H1 (cell line): ENCODE data around the gene GMFB. TPM values are rescaled to one million over a fixed set of nuclear protein-coding genes. Genes with fewer than 3 reads are reported as not detected.

Experiments
- CTCF ChIA-PET: fragments of 300-600 bp; sonication (Branson Sonifier 250); formaldehyde crosslinking; loops from one replicate; lab custom pipeline; 2021; ENCODE audit not compliant: partially characterized antibody; lab: Charles Lee
- POLR2A ChIA-PET: fragments of 300-600 bp; sonication (Branson Sonifier 250); formaldehyde crosslinking; loops from one replicate; lab custom pipeline; 2021; ENCODE audit warnings: inconsistent platforms; ENCODE audit not compliant: partially characterized antibody; lab: Charles Lee
- DNase-seq, 2 experiments: peaks; one replicate each; pipeline versions ENCODE4 v3.0.0 to v3.0.0-alpha.2; 2010 to 2022; ENCODE audit warnings: low spot score in 2 of 2, low read depth in 1 of 2, mixed read lengths in 1 of 2
- FAIRE-seq: peaks from 2 replicates; lab custom pipeline; 2011; peaks lifted over from hg19 to GRCh38; lab: Jason Lieb, UNC
- H2AFZ ChIP-seq: 2 replicates; pipeline ENCODE4 v1.8.1; 2012; ENCODE audit warnings: low read length, inconsistent platforms
- H2AK5ac ChIP-seq: 2 replicates; pipeline ENCODE4 v1.6.1; 2013; ENCODE audit warnings: low read depth, low read length
- H2BK120ac ChIP-seq: replicated peaks from 2 replicates; pipeline ENCODE3; 2013; ENCODE audit warnings: low read depth, low read length, inconsistent platforms
- H2BK12ac ChIP-seq: 2 replicates; pipeline ENCODE4 v1.6.1; 2013; ENCODE audit warnings: low read depth, low read length
- H2BK15ac ChIP-seq: 2 replicates; pipeline ENCODE4 v1.6.1; 2013; ENCODE audit warnings: low read length
- H2BK20ac ChIP-seq: 2 replicates; pipeline ENCODE4 v1.6.1; 2013; ENCODE audit warnings: low read length
- H2BK5ac ChIP-seq: 2 replicates; pipeline ENCODE4 v1.6.1; 2013; ENCODE audit warnings: low read depth, low read length
- H3K14ac ChIP-seq: 2 replicates; pipeline ENCODE4 v1.6.1; 2013; ENCODE audit warnings: inconsistent platforms; ENCODE audit not compliant: insufficient read length
- H3K18ac ChIP-seq: 2 replicates; pipeline ENCODE4 v1.6.1; 2013; ENCODE audit warnings: low read length; ENCODE audit errors: extremely low read depth
- H3K23ac ChIP-seq: 2 replicates; pipeline ENCODE4 v1.6.1; 2013; ENCODE audit warnings: inconsistent platforms; ENCODE audit not compliant: insufficient read length
- H3K23me2 ChIP-seq: 2 replicates; pipeline ENCODE4 v1.6.1; 2013; ENCODE audit warnings: low read depth, low read length
- H3K27ac ChIP-seq: 2 replicates; pipeline ENCODE4 v1.6.1; 2011; ENCODE audit warnings: low read depth, low read length, inconsistent platforms
- H3K27me3 ChIP-seq, 4 experiments: replicated peaks in 1 of 4; 1 replicate in 1 of 4; 2 replicates in 3 of 4; pipeline versions ENCODE4 v1.6.1 to v1.8.1; 2011 to 2013; ENCODE audit warnings: low read length in 3 of 4, mild to moderate bottlenecking in 3 of 4, inconsistent platforms in 2 of 4, mixed read lengths in 2 of 4, moderate library complexity in 1 of 4; ENCODE audit not compliant: control insufficient read depth in 3 of 4, insufficient read depth in 3 of 4; ENCODE audit errors: extremely low read depth in 1 of 4
- H3K36me3 ChIP-seq, 4 experiments: 2 replicates each; pipeline versions ENCODE4 v1.6.1 to v1.8.1; 2011 to 2013; ENCODE audit warnings: mild to moderate bottlenecking in 4 of 4, low read length in 3 of 4, moderate library complexity in 2 of 4, control low read depth in 1 of 4, inconsistent platforms in 1 of 4; ENCODE audit not compliant: insufficient read depth in 4 of 4, control insufficient read depth in 2 of 4
- H3K4ac ChIP-seq: replicated peaks from 2 replicates; pipeline ENCODE3; 2013; ENCODE audit warnings: low read length, low read depth, mixed read lengths, inconsistent platforms; ENCODE audit not compliant: insufficient read length
- H3K4me1 ChIP-seq, 4 experiments: replicated peaks in 1 of 4; 1 replicate in 1 of 4; 2 replicates in 3 of 4; pipeline versions ENCODE4 v1.6.1 to v1.8.1; 2011 to 2013; ENCODE audit warnings: low read length in 3 of 4, inconsistent platforms in 2 of 4, mixed read lengths in 1 of 4; ENCODE audit not compliant: insufficient read depth in 4 of 4, control insufficient read depth in 3 of 4
- H3K4me2 ChIP-seq, 2 experiments: 2 replicates each; pipeline versions ENCODE4 v1.6.1 to v1.8.1; 2011 to 2013; ENCODE audit warnings: low read depth in 2 of 2, low read length in 2 of 2, control low read depth in 1 of 2, inconsistent platforms in 1 of 2, mild to moderate bottlenecking in 1 of 2; ENCODE audit not compliant: insufficient read depth in 1 of 2
- H3K4me3 ChIP-seq, 4 experiments: fragments of 200-600, 300-600 bp in 1 of 4; sonication (generic), shearing (Covaris generic), sonication (Bioruptor Twin) in 1 of 4; 2 replicates each; pipeline versions ENCODE4 v1.5.1 to v1.8.1; 2011 to 2016; ENCODE audit warnings: low read length in 4 of 4, low read depth in 3 of 4, control low read depth in 2 of 4, inconsistent platforms in 2 of 4, mild to moderate bottlenecking in 2 of 4, mixed read lengths in 1 of 4, moderate library complexity in 1 of 4; ENCODE audit not compliant: insufficient read depth in 2 of 4; ENCODE audit errors: extremely low read depth in 1 of 4
- H3K56ac ChIP-seq: replicated peaks from 2 replicates; pipeline ENCODE3; 2013; ENCODE audit warnings: low read depth, mild to moderate bottlenecking, mixed read lengths, low read length, inconsistent platforms; ENCODE audit not compliant: insufficient read length
- H3K79me1 ChIP-seq: 2 replicates; pipeline ENCODE4 v1.6.1; 2013; ENCODE audit warnings: low read depth, low read length, control low read depth
- H3K79me2 ChIP-seq, 2 experiments: 2 replicates each; pipeline versions ENCODE4 v1.6.1 to v1.8.1; 2012 to 2013; ENCODE audit warnings: low read length in 2 of 2, mild to moderate bottlenecking in 2 of 2, inconsistent platforms in 1 of 2; ENCODE audit not compliant: insufficient read depth in 2 of 2, control insufficient read depth in 1 of 2
- H3K9ac ChIP-seq, 4 experiments: replicated peaks in 1 of 4; 1 replicate in 1 of 4; 2 replicates in 3 of 4; pipeline versions ENCODE4 v1.6.1 to v1.8.1; 2011 to 2013; ENCODE audit warnings: low read depth in 3 of 4, low read length in 3 of 4, control low read depth in 2 of 4, mild to moderate bottlenecking in 2 of 4, moderate library complexity in 2 of 4, inconsistent platforms in 1 of 4; ENCODE audit errors: extremely low read depth in 1 of 4
- H3K9me3 ChIP-seq, 2 experiments: 2 replicates each; pipeline versions ENCODE4 v1.6.1 to v1.8.1; 2012 to 2013; ENCODE audit warnings: mild to moderate bottlenecking in 2 of 2, moderate library complexity in 2 of 2, control low read depth in 1 of 2, inconsistent platforms in 1 of 2, low read depth in 1 of 2, low read length in 1 of 2, mixed read lengths in 1 of 2; ENCODE audit not compliant: insufficient read depth in 2 of 2
- H4K20me1 ChIP-seq, 2 experiments: replicated peaks in 1 of 2; 2 replicates each; pipeline versions ENCODE3 to v1.8.1; 2011 to 2013; ENCODE audit warnings: inconsistent platforms in 2 of 2, low read length in 2 of 2, mild to moderate bottlenecking in 1 of 2; ENCODE audit not compliant: insufficient read depth in 2 of 2, control insufficient read depth in 1 of 2
- H4K5ac ChIP-seq: 2 replicates; pipeline ENCODE4 v1.6.1; 2013; ENCODE audit warnings: low read length, low read depth, mixed read lengths, inconsistent platforms; ENCODE audit not compliant: insufficient read length
- H4K8ac ChIP-seq: 2 replicates; pipeline ENCODE4 v1.8.0; 2013; ENCODE audit warnings: mild to moderate bottlenecking, moderate library complexity, low read length, inconsistent platforms; ENCODE audit not compliant: insufficient read depth; ENCODE audit errors: extremely low read depth
- H4K91ac ChIP-seq: replicated peaks from 2 replicates; pipeline ENCODE3; 2013; ENCODE audit warnings: low read length, mixed read lengths, inconsistent platforms; ENCODE audit not compliant: insufficient read length
- BRCA1 ChIP-seq: IDR thresholded peaks from 2 replicates; pipeline ENCODE4 v1.6.1; 2012; ENCODE audit warnings: low read depth, low read length, improper control_type of control experiment
- CBX8 ChIP-seq: fragments of 300-800, 300-1000 bp; sonication (generic); IDR thresholded peaks from 2 replicates; pipeline ENCODE4 v1.7.1; 2016; ENCODE audit warnings: low read depth, low read length, borderline replicate concordance
- SIX5 ChIP-seq: IDR thresholded peaks from 2 replicates; pipeline ENCODE4 v1.6.1; 2011; ENCODE audit warnings: mild to moderate bottlenecking, low read depth, low read length
- WGBS, 2 experiments: shearing (Covaris generic) in 1 of 2; methylation state at CpG; one replicate each; pipeline versions ENCODE4 v1.1.6 to v1.1.7; 2013 to 2015; ENCODE audit warnings: low lambda C conversion rate in 2 of 2, mixed read lengths in 2 of 2, inconsistent platforms in 1 of 2, low coverage in 1 of 2, missing lambda C conversion rate in 1 of 2; ENCODE audit not compliant: insufficient replicate concordance in 2 of 2, insufficient coverage in 1 of 2, insufficient read length in 1 of 2; ENCODE audit errors: extremely low coverage in 1 of 2, missing lambda C conversion rate in 1 of 2; 5-methylcytosine and 5-hydroxymethylcytosine counted together
- polyA plus RNA-seq, 7 experiments: library from polyadenylated mRNA; depleted of rRNA in 3 of 7; stranded (reverse) in 5 of 7; unstranded in 2 of 7; fragments of >200 nt in 5 of 7; fragments of 200-250 nt in 2 of 7; gene quantifications; 1 replicate in 5 of 7; 2 replicates in 1 of 7; 4 replicates in 1 of 7; pipeline versions ENCODE4 v1.2.1 to v1.2.3, GENCODE V29; 2011 to 2013; ENCODE audit warnings: missing spikeins in 2 of 7, mixed read lengths in 2 of 7
- total RNA-seq: library from RNA; stranded (reverse); fragmentation: NEBNext Ultra II Directional; extraction: Animal tissue kit (Norgen Biotek cat#: 25700); gene quantifications from 2 replicates; pipeline ENCODE4 v1.2.1, GENCODE V29; 2021

The GMFB gene
- total and polyA plus RNA-seq, 2 of the 8 experiments (the other 6 are each of a cell fraction or from before 2014, with no cell fraction given), result 17.9 to 77.3 TPM

GRCh38 chr14:54489731-54490444, 1.1 kb upstream of the GMFB start:
- Histone ChIP-seq H2AK5ac (peak overlapping the region; percentile 67; the same call in 1 of the 2 replicates), H3K9me3 (no peaks in the 10 kb centered on the region), H3K4ac (no peak overlapping the region), H4K5ac (no peak overlapping the region), H3K4me2 (peak overlapping the region; percentile 81 to 87; a peak in 3 of 4 replicates), H3K23me2 (peaks cover 8% of the 10 kb centered on the region; the same call in 1 of the 2 replicates), H3K4me1 (peaks cover 0 to 4% (median 0%) of the 10 kb centered on the region in 4 experiments; a peak in 2 of 7 replicates), H4K20me1 (peaks cover 0 to 2% of the 10 kb centered on the region in 2 experiments), H3K27ac (no peak overlapping the region), H3K27me3 (no peaks in the 10 kb centered on the region), H4K91ac (no peak overlapping the region), H4K8ac (no peak overlapping the region), H3K18ac (no peak overlapping the region), H3K79me2 (peaks cover 4 to 32% of the 10 kb centered on the region in 2 experiments; a peak in 3 of 4 replicates), H2BK5ac (no peak overlapping the region; the same call in 1 of the 2 replicates), H2BK12ac (no peak overlapping the region), H2BK15ac (no peak overlapping the region), H3K36me3 (no peaks in the 10 kb centered on the region), H3K4me3 (peak overlapping the region in 2 of 4 experiments; percentile 81 to 86; a peak in 2 of 8 replicates), H3K56ac (no peak overlapping the region), H3K14ac (no peak overlapping the region), H2AFZ (no peak overlapping the region)
- POLR2A ChIA-PET, result interaction anchor here (0.7 to 3.6 kb wide), 8 partner anchors 12 to 96 kb away, joined by 3 to 15 read pairs (median 4); partner anchors contain the start of gene CGRRF1
- CTCF ChIA-PET, result interaction anchor here (0.7 to 2.6 kb wide), 6 partner anchors 14 to 284 kb away, joined by 3 to 9 read pairs (median 4); partner anchors contain the start of gene CGRRF1
- no peak for DNase-seq
- no peak for FAIRE-seq
- 96% methylated on average over 4 of the region's 4 CpGs; no CpG with 5 or more reads in 1 of the 2 experiments for WGBS, 2 experiments
- TF ChIP-seq SIX5 (no peak), BRCA1 (no peak), CBX8 (no peak)
- TF ChIP-seq, all 59 proteins: peak for 0
- no peak overlapping the region for H3K23ac ChIP-seq
- no peak overlapping the region for H3K9ac ChIP-seq
- H2BK120ac ChIP-seq, result no peak overlapping the region
- H2BK20ac ChIP-seq, result no peak overlapping the region
- H3K79me1 ChIP-seq, result no peaks in the 10 kb centered on the region; the same call in 1 of the 2 replicates
